HG03095 (cell line): ENCODE measurements around the gene IL18BP.

Source experiments
- ATAC-seq: cut with Tn5 transposase; IDR thresholded peaks from one replicate; pipeline ENCODE4 v1.9.1; 2021; ENCODE audit warnings: moderate library complexity; ENCODE audit not compliant: unreplicated experiment

The IL18BP gene

DNA sequence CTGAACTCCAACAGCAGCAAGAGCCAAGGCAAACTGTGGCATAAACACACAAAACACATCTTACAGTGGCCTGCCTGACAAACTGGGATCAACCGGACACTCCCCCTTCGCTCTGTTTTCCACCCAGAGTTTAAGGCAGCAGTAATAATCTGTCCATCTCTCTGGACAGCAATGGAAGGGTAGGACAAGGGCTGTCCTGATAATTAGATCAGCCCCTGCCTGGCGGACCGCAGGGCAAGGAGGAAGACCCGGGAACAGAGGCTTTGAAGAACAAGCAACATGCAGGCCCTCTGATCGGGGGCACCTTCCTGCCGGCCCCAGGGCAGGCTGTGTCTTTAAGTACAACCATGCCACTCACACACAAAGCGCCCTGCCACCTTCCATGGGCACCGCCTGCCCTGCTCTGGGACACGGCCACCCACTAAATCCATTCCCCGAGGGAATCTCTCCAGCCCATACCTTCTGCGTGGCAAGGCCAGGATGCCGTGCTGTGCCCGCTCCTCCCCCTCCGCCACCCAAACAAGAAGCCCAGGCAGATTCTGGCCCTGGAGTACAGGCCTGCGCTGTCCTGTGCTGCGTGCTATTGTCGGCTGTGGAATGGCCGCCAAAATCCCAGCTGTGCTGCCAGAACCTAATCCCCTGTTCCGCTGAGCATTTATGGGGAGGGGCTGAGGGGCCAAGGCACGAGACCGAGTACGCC is 42.8 kb downstream of the IL18BP start:
- no peak for ATAC-seq

DNA sequence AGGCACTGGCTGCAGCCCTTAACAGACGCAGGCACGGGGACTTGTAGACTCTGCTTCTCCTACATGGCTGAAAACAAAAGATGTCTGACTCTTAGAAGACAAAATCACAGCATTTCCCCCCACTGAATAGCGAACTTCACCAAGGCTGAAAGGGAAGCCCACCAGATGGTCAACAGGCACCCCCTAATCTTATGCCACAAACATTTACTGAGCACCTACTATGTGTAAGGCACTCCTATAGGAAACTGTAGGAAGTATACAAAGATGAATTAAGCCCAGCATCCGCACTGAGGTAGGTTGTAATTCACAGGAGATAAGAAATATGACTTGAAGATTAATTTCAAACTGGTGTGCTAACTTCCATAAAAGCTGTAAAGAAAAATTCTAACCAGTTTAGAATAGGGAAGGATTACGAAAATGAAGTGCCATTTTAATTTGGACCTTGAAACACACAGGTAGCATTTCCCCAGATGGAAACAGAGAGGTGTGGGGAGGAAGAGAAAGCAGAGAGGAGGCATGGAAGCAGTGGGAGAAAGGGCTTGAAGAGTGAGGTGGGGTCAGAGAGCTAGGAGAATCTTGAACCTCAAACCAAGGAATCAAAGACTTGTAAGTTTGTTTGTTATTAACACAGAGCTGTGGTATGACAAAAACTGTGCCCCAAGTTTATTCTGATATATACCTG is 43.5 kb downstream of the IL18BP start:
- no peak for ATAC-seq

DNA sequence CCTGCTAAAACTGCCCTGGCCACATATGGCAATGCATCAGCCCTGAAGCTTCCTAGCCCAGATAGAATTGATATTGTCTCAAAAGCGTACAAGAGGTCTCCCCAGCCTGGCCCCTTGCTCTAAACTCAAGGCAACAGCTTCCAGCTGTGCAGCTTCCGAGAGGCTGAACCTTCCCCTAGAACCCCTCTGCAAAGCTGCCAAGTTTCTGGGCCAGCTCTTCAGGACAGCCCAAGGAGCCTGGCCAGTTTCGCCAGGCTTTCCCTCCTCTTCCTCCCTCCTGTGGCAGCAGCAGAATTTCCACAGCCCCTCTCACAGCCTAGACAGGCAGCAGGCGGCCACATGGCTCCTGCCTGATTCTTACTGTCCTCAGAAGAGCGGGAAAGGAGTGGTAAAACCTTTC is 47.1 kb downstream of the IL18BP start:
- ATAC-seq, result no peak

DNA sequence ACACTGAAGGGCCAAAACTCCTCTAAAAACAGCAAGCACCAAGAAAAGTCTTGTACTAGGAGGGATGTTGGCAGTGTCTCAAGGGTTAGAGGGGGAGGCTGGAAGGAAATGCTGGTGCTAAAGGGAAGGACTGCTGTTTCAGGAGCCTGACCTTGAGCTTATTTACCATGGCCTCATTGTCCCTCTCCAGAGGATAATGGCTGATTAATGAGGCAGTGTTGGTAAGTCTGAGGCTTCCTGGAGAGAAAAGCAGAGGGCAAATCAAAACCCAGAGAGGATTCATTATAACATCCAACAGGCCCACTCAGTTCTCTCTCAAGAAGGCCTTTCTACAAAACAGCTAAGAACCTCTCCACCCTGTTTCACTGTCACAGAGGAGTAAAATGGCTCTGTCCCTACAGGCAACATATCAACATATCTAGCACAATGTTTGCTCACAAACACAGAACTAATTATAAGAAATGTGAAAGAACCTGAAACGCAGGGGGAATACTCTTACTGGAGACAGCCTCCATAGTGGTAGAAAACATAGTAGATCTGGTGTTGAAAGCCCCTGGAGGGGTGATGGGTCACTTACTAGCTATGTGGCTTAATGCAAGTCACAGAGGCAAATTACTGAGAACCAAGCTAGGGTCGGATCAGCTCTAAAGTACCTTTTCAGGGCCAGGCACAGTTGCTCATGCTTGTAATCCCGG is 50.2 kb downstream of the IL18BP start:
- no peak for ATAC-seq
